ENCODE results near the gene AK4. TPM values are rescaled to one million over a fixed set of nuclear protein-coding genes. Genes with fewer than 3 reads are reported as not detected.
A peak's percentile ranks its signal among the peaks of the same experiment; 100 is the strongest.

AK4 gene
- total RNA-seq, 1 experiment from 2014 or later = 180 TPM

- TF ChIP-seq IRF2 (CRISPR knock-in tag; IDR thresholded peaks at IDR 0.05; ENCODE audit: borderline replicate concordance, low read depth) = no peak
Measured at GRCh38 chr1:65176591-65176990, 28.6 kb downstream of the AK4 start (continued).

GRCh38 chr1:65177457-65177856, 29.5 kb downstream of the AK4 start:
- no peak for DNase-seq (ENCODE audit: low spot score)
- Mint-ChIP-seq H3K36me3 (no peaks in the 10 kb centered on the region), H3K4me1 (peaks cover 89% of the 10 kb centered on the region), H3K9me3 (no peaks in the 10 kb centered on the region), H3K4me3 (no peak overlapping the region), H3K27me3 (ENCODE audit: low read depth) (no peaks in the 10 kb centered on the region), H3K27ac (peak overlapping the region; percentile 9; the same call in 1 of the 2 replicates)
- CTCF ChIA-PET = interaction anchor here (0.6 kb wide), 1 partner anchor 12 kb away, joined by 3 read pairs; no protein-coding TSS in a partner anchor
- POLR2A ChIA-PET = no interaction called here
- no peak for TF ChIP-seq SMAD3 (CRISPR knock-in tag; IDR thresholded peaks at IDR 0.05; ENCODE audit: borderline replicate concordance)
- TF ChIP-seq ZNF416 (CRISPR knock-in tag; IDR thresholded peaks at IDR 0.05) = no peak
- no peak for TF ChIP-seq TP53 (CRISPR knock-in tag; IDR thresholded peaks at IDR 0.05)
- TF ChIP-seq CREB1 (CRISPR knock-in tag; IDR thresholded peaks at IDR 0.05) = no peak
- TF ChIP-seq JUN (CRISPR knock-in tag; IDR thresholded peaks at IDR 0.05) = no peak
- no peak for TF ChIP-seq ZNF121 (CRISPR knock-in tag; IDR thresholded peaks at IDR 0.05)
- TF ChIP-seq AFF4 (CRISPR knock-in tag; IDR thresholded peaks at IDR 0.05; ENCODE audit: borderline replicate concordance) = no peak
- TF ChIP-seq CTCF (IDR thresholded peaks at IDR 0.05) = no peak
- TF ChIP-seq MXD4 (CRISPR knock-in tag; IDR thresholded peaks at IDR 0.05; ENCODE audit: borderline replicate concordance) = no peak
- ATAC-seq = no peak

GRCh38 chr1:65178235-65178634, 30.2 kb downstream of the AK4 start:
- Mint-ChIP-seq H3K36me3 (no peaks in the 10 kb centered on the region), H3K27ac (peak overlapping the region; percentile 33), H3K4me3 (no peak overlapping the region), H3K4me1 (peaks cover 85% of the 10 kb centered on the region), H3K27me3 (ENCODE audit: low read depth) (no peaks in the 10 kb centered on the region), H3K9me3 (no peaks in the 10 kb centered on the region)
- ATAC-seq (no peak), DNase-seq (ENCODE audit: low spot score) (no peak)
- no peak for TF ChIP-seq NR3C1 (CRISPR knock-in tag; conservative IDR thresholded peaks at IDR 0.05; ENCODE audit: low read depth)
- TF ChIP-seq ZNF263 (CRISPR knock-in tag; IDR thresholded peaks at IDR 0.05; ENCODE audit: low read depth) = no peak
- no peak for TF ChIP-seq OVOL2 (CRISPR knock-in tag; IDR thresholded peaks at IDR 0.05; ENCODE audit: borderline replicate concordance)
- TF ChIP-seq FOXP1 (CRISPR knock-in tag; IDR thresholded peaks at IDR 0.05; ENCODE audit: borderline replicate concordance) = no peak
- TF ChIP-seq ZNF671 (CRISPR knock-in tag; IDR thresholded peaks at IDR 0.05) = no peak
- TF ChIP-seq TP53 (CRISPR knock-in tag; IDR thresholded peaks at IDR 0.05) = no peak
- TF ChIP-seq CBFB (CRISPR knock-in tag; IDR thresholded peaks at IDR 0.05; ENCODE audit: low read depth) = no peak
- no peak for TF ChIP-seq E2F1 (CRISPR knock-in tag; IDR thresholded peaks at IDR 0.05)
- no peak for TF ChIP-seq MXD4 (CRISPR knock-in tag; IDR thresholded peaks at IDR 0.05; ENCODE audit: borderline replicate concordance)
- TF ChIP-seq NFE2L1 (CRISPR knock-in tag; IDR thresholded peaks at IDR 0.05) = no peak
- no peak for TF ChIP-seq HMGA2 (CRISPR knock-in tag; IDR thresholded peaks at IDR 0.05)
- no peak for TF ChIP-seq ZNF219 (CRISPR knock-in tag; IDR thresholded peaks at IDR 0.05; ENCODE audit: borderline replicate concordance)
- no peak for TF ChIP-seq ERG (CRISPR knock-in tag; IDR thresholded peaks at IDR 0.05)
- TF ChIP-seq TEAD1 (CRISPR knock-in tag; IDR thresholded peaks at IDR 0.05) = no peak
- no peak for TF ChIP-seq ZBTB43 (CRISPR knock-in tag; IDR thresholded peaks at IDR 0.05)
- CTCF ChIA-PET = no interaction called here
- POLR2A ChIA-PET = no interaction called here
